VCaP (cell line): ENCODE measurements around the gene HIF3A.
A peak's percentile ranks its signal among the peaks of the same experiment; 100 is the strongest.
"Not testable (repeated sequence)": the region's sequence is repeated elsewhere in the genome, so short reads cannot be mapped to it uniquely, and the experiment has no call there.

Experiments used
- H3K27ac ChIP-seq: fragments of 450-650 bp; 2 replicates; pipeline ENCODE4 v1.5.1; 2017
- TF ChIP-seq, protein P1 (sequence below): fragments of 450-650 bp; conservative IDR thresholded peaks from 2 replicates; pipeline ENCODE4 v1.5.1; 2017; ENCODE audit warnings: mild to moderate bottlenecking, moderate library complexity

Gene HIF3A

DNA sequence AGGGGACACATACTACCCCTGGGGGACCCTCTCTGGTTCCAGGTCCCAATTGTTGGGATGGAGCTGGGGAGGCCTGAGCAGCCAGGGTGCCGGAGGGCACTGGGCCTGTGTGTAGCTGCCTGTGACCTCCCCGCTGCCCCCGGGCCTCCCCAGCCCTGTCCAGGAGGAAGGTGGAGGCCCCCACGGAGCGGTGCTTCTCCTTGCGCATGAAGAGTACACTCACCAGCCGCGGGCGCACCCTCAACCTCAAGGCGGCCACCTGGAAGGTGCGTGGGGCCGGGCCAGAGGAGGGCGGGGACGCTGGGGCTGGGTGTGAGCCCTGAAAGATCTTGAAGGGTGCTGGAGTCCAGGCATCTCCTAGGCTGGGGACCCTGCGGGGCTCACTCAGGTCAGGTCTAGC is 11.7 kb downstream of the HIF3A start:
- H3K27ac ChIP-seq, result no peak overlapping the region

DNA sequence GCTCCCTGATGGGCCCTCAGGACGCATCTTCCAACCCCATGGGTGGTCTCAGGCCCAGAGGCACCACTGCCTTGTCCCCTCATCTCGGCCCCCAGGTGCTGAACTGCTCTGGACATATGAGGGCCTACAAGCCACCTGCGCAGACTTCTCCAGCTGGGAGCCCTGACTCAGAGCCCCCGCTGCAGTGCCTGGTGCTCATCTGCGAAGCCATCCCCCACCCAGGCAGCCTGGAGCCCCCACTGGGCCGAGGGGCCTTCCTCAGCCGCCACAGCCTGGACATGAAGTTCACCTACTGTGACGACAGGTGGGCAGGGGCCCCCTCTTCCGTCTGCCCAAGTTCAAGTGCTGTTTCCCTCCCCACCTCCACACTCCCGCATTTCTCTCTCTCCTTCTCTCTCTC is 12.2 kb downstream of the HIF3A start:
- TF ChIP-seq, protein P1, sequence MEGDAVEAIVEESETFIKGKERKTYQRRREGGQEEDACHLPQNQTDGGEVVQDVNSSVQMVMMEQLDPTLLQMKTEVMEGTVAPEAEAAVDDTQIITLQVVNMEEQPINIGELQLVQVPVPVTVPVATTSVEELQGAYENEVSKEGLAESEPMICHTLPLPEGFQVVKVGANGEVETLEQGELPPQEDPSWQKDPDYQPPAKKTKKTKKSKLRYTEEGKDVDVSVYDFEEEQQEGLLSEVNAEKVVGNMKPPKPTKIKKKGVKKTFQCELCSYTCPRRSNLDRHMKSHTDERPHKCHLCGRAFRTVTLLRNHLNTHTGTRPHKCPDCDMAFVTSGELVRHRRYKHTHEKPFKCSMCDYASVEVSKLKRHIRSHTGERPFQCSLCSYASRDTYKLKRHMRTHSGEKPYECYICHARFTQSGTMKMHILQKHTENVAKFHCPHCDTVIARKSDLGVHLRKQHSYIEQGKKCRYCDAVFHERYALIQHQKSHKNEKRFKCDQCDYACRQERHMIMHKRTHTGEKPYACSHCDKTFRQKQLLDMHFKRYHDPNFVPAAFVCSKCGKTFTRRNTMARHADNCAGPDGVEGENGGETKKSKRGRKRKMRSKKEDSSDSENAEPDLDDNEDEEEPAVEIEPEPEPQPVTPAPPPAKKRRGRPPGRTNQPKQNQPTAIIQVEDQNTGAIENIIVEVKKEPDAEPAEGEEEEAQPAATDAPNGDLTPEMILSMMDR, result no peak
- H3K27ac ChIP-seq, result no peak overlapping the region

More for the DNA sequence above, 11.7 kb downstream of the HIF3A start:
- TF ChIP-seq, protein P1, result no peak

DNA sequence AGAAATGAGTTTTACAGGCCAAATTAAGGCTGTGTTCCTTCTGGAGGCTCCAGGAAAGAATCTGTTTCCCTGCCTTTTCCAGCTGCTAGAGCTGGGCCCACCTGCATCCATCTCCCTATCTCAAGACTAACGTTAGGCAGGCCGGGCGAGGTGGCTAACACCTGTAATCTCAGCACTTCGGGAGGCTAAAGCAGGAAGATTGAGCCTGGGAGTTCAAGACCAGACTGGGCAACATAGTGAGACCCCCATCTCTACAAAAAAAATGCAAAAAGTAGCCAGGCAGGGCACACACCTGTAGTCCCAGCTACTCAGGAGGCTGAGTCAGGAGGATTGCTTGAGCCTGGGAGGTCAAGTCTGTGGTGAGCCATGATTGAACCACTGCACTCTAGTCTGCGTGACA is 14.6 kb downstream of the HIF3A start:
- TF ChIP-seq, protein P1, result no peak
- no peak overlapping the region; the same call in 1 of the 2 replicates for H3K27ac ChIP-seq

DNA sequence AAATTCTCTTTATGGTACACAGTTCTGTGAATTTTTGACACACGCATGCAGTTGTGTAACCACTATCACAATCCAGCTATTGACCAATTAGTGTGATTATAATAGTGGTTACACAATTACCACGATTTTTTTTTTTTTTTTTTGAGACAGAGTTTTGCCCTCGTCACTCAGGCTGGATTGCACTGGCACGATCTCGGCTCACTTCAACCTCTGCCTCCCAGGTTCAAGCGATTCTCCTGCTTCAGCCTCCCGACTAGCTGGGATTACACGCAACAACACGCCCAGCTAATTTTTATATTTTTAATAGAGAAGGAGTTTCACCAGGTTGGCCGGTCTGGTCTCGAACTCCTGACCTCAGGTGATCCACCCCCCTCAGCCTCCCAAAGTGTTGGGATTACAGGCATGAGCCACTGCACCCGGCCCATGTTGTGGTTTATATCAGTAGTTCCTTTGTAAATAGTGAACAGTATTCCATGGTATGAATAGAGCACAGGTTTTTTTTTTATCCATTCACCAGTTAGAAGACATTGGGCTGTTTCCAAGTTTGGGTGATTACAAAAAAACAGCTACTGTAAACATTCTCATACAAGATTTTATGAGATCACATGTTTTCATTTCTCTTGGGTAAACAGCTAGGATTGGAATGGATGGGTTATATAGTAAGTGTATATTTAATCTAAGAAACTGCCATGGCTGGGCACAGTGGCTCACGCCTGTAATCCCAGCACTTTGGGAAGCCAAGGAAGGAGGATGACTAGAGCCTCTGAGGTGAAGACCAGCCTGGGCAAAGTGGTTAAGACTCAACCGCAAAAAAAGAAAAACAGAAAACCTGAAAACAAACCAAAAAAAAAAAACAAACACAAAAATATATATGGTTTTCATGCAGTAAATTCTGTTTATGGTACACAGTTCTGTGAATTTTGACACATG is 17.0 kb downstream of the HIF3A start:
- H3K27ac ChIP-seq, result peak overlapping the region; percentile 78

DNA sequence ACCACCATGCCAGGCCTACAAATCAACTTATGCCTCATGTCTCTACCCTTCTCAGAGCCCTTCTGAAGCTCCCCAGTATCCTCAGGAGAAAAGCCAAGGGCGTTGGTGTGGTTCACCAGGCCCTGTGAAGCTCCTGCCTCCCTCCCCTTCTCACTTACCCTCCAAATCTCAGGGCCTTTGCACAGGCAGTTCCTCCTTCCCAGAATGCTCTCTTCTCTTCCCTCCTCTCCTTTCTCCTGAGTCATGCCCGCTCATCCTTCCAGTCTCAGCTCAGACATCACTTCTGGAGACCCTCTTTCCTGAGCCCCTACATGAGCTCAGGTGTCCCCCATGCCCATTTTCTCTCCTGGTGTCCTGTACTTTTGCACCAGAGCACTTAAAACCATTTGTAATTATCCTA is 20.5 kb downstream of the HIF3A start:
- peak overlapping the region; percentile 78; the same call in 1 of the 2 replicates for H3K27ac ChIP-seq
- TF ChIP-seq, protein P1, result no peak

DNA sequence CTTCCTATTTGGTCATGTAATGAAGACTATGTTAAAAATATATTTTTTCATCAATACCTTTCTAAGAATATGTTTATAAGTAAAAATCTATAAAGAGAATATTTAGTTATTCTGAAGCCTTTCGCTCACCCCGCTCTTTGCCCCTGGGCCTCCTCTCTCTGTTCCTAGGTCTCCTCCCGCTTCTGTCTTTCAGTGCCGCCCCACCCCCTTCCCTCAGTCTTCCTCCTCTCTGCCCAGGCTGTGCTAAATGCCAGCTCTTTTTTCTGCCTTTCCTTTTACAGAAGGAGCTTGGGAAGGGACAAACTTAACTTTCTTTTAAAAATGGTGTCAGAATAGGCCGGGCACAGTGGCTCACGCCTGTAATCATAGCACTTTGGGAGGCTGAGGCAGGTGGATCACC is 22.8 kb downstream of the HIF3A start:
- TF ChIP-seq, protein P1, result no peak
- peak overlapping the region; percentile 55 for H3K27ac ChIP-seq

DNA sequence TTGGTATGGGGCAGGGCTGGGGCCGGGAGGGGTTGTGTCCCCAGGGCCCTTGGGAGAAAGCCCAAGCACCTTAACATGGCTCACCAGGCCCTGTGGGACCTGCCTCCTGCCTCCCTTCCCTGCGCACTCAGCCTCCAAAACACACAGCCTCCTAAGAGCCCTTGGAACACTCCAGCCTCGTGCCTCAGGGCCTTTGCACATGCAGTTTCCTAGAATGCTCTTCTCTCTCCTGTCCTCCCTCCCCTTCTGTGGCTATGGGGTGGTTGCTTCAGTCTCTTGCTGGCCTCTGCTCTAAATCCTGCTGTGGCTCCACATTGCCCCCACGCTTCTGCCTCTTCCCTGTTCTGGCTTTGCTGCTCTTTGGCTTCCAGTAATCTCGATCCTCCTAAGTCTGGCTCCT is 23.7 kb downstream of the HIF3A start:
- peak overlapping the region; percentile 55; the same call in 1 of the 2 replicates for H3K27ac ChIP-seq
- TF ChIP-seq, protein P1, result no peak

DNA sequence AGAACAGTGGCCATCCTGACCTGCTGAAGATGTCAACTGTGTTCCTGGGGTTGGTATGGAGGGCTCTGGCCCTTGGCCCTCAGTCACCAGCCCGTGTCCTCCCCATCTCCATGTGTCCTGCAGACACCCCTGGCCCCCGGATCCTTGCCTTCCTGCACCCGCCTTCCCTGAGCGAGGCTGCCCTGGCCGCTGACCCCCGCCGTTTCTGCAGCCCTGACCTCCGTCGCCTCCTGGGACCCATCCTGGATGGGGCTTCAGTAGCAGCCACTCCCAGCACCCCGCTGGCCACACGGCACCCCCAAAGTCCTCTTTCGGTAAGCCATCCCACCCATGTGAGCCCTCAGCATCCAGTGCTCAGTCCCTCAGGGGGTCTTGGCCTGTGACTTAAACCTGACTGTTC is 24.8 kb downstream of the HIF3A start:
- TF ChIP-seq, protein P1, result no peak
- no peak overlapping the region for H3K27ac ChIP-seq

DNA sequence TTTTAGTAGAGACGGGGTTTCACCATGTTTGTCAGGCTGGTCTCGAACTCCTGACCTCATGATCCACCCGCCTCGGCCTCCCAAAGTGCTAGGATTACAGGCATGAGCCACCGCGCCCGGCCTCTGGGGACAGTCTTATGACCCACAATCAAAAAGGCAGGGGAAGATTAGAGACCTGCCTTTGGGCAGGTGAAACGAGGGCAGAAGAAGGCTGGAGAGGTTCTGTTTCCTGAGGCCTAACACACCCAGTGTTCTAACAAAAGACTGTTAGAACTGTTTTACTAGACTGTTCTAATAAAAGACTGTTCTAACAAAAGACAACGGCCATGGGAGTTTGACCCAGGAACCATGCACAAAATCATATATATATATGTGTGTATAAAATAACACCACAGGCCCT is 26.4 kb downstream of the HIF3A start:
- H3K27ac ChIP-seq, result not testable (repeated sequence)
